Fibroblast of pulmonary artery (primary cell): ENCODE results near the gene MT1G.
A peak's percentile ranks its signal among the peaks of the same experiment; 100 is the strongest.

ENCODE experiments used
- DNase-seq: peaks from one replicate; pipeline ENCODE4 v3.0.0-alpha.2; 2010; ENCODE audit warnings: low read depth
- H3K4me3 ChIP-seq: replicated peaks from 2 replicates; pipeline ENCODE4 v1.5.1; 2011; ENCODE audit warnings: low read depth, mild to moderate bottlenecking, control low read depth, low read length, moderate library complexity
- TF ChIP-seq, protein P1 (sequence below): IDR thresholded peaks from 2 replicates; pipeline ENCODE4 v1.5.1; 2011; ENCODE audit warnings: mild to moderate bottlenecking, control low read depth, low read length, inconsistent platforms; ENCODE audit errors: missing control alignments

The MT1G gene

DNA sequence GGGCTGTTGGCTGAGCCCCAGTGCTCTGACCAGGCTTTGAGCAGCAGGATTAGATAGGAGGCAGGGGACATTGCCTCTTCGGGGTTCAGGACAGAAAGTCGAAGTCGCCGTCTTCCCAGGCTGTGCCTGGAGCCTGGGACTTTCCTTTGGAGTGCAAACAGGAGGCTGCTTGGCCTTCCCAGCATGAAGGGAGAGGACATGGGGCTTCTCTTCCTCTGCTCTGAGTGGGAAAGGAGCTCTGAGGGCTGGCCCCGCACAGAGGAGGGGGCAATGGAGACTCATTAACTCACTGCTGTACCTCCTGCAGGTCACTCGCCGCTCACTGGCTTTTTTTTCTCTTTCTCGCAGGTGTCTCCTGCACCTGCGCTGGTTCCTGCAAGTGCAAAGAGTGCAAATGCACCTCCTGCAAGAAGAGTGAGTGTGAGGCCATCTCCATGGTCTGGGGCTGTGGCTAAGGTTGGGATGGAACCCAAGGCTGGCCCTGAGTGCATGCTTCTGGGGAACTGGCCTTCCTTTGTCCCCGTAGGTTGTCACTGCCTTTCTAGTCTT is 9.5 kb downstream of the MT1G start:
- TF ChIP-seq, protein P1, sequence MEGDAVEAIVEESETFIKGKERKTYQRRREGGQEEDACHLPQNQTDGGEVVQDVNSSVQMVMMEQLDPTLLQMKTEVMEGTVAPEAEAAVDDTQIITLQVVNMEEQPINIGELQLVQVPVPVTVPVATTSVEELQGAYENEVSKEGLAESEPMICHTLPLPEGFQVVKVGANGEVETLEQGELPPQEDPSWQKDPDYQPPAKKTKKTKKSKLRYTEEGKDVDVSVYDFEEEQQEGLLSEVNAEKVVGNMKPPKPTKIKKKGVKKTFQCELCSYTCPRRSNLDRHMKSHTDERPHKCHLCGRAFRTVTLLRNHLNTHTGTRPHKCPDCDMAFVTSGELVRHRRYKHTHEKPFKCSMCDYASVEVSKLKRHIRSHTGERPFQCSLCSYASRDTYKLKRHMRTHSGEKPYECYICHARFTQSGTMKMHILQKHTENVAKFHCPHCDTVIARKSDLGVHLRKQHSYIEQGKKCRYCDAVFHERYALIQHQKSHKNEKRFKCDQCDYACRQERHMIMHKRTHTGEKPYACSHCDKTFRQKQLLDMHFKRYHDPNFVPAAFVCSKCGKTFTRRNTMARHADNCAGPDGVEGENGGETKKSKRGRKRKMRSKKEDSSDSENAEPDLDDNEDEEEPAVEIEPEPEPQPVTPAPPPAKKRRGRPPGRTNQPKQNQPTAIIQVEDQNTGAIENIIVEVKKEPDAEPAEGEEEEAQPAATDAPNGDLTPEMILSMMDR, result no peak
- peak overlapping the region; percentile 48 for H3K4me3 ChIP-seq
- no peak for DNase-seq

DNA sequence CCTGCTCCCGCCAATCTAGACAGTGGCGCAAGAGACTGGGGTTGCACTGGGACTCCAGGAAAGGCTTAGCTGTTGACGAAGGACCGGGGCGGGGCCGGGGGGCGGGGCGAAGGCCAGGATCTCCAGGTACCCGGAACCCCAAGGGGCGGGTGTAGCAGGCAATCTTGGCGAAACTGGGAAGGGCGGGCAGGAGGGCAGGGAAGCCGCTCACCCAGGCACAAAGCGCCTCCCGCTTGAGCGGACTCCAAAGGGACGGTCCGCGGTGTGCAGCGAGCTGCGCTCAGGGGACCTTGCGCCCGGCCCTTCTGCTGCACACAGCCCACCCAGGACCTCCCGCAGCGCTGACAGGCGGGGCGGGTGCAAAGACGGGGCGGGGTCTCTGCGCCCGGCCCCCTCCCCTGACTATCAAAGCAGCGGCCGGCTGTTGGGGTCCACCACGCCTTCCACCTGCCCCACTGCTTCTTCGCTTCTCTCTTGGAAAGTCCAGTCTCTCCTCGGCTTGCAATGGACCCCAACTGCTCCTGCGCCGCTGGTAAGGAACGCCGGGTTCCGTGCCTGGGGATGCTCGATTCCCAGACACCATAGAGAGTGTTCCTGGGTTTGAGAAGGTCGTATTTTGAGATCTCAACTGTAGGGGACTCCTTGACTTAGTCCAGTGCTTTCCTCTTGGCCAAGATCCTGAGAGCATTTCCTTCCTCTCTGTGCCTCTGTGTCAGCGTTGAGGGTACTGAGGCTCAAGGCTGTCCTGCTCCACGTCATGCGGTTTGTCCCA is 10.1 kb downstream of the MT1G start, which contains the start of gene MT1F:
Gene MT1F, plus strand, starts transcription at position 405 of the 772 bp plus-strand sequence. Its CDS starts 100 bp downstream, at position 505.
- peak within 1 kb of the TSS; percentile 48 for H3K4me3 ChIP-seq
- TF ChIP-seq, protein P1, result no peak
- peak; percentile 29 for DNase-seq

DNA sequence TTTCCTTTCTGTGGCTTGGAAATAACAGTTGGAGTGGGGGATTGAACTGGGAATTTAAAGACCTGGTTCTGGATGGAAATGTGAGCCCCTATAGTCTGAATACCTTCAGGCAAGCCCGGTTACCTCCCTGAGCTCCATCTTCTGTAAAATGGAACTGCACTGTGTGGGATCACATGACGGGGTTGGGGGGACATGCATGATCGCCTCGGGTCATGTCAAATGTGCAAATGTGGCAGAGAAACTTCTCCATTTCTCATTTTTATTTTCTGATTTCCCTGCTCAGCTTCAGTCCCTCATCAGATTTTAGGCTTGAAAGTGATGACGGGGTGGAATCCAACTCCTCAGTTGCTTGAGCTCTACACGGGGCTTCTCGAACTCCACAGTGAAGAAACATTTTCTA is 14.6 kb downstream of the MT1G start:
- DNase-seq, result no peak
- TF ChIP-seq, protein P1, result no peak
- H3K4me3 ChIP-seq, result no peak overlapping the region

DNA sequence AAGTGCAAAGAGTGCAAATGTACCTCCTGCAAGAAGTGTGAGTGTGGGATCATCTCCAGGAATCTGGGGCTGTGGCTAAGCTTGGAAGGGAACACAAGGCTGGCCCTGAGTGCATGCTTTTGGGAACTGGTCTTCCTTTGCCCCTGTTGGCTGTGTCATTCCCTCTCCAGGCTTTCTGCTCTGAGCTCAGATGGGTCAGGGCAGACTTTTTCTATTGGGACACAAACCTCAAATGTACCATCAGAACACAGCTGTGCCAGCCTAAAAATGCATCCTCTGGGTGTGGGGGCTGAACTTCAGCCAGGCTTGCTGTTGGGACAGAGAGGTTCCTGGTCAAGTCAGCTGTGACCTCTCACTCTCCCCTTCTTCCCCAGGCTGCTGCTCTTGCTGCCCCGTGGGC is 15.3 kb downstream of the MT1G start:
- no peak for DNase-seq
- no peak overlapping the region for H3K4me3 ChIP-seq
- TF ChIP-seq, protein P1, result no peak

DNA sequence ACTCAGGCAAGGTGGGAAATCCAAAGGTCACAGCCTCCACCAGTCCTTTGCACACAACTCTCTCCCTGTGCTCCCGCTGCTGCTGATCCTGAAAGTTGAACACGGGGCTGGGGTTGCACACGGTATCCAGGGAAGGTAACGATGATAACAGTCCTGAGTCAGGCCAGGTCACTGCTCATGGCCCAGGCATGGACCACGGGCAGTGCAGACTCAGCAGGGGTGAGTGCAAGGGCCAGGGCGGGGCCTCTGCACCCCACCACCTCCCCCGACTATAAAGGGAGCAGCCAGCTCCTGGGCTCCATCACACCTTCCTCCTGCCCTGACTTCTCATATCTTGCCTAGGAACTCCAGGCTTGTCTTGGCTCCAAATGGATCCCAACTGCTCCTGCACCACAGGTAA is 16.3 kb downstream of the MT1G start, which contains the start of gene MT1B:
Gene MT1B, plus strand, starts transcription at position 301 of the 400 bp plus-strand sequence. Its CDS starts 68 bp downstream, at position 369.
- DNase-seq, result no peak
- TF ChIP-seq, protein P1, result no peak
- no peak within 1 kb of the TSS for H3K4me3 ChIP-seq

DNA sequence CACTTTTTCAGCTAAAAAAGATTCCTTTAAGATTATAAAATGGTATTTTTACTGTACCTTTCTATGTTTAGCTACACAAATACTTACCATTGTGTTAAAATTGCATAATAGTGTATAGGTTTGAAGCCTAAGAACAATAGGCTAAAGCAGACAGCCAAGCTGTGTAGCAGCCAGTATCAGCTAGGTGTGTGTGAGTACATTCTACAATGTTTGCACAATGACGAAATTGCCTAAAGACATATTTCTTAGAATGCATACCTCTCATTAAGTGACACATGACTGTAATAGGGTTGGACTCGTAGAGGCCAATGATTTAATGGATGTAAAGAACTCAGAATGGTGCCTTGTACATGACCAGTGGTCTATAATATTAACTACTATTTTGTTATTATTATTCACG is 18.0 kb downstream of the MT1G start:
- no peak for DNase-seq
- TF ChIP-seq, protein P1, result no peak
- H3K4me3 ChIP-seq, result no peak overlapping the region

DNA sequence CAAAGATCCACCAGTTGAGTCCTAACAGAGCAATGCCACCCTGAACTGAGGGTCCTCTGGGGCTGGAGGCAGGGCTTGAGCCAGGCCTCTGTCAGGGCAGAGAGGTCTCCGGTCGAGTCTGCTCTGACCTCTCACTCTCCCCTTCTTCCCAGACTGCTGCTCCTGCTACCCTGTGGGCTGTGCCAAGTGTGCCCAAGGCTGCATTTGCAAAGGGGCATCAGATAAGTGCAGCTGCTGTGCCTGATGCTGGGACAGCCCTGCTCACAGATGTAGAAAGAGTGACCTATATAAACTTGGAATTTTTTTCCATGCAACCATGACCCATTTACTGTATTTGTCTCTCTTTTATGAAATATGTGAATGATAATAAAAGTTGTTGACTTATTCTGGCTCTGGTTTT is 18.6 kb downstream of the MT1G start:
- TF ChIP-seq, protein P1, result no peak
- DNase-seq, result no peak

More for the DNA sequence above, 18.6 kb downstream of the MT1G start:
- no peak overlapping the region for H3K4me3 ChIP-seq
